CD8-positive, alpha-beta memory T cell (primary cell): Measurements from ENCODE around the gene PCSK4. TPM values are rescaled to one million over a fixed set of nuclear protein-coding genes. Genes with fewer than 3 reads are reported as not detected.

Experiments used
- polyA plus RNA-seq: library from polyadenylated mRNA; unstranded; fragments of 300-500 nt; fragmentation: Illumina TruSeq; gene quantifications from one replicate; pipeline ENCODE4 v1.2.3, GENCODE V29; 2021
- total RNA-seq, 2 experiments: library from RNA; stranded (reverse); gene quantifications; one replicate each; pipeline ENCODE4 v1.2.3, GENCODE V29; 2021

Gene PCSK4
- total and polyA plus RNA-seq, 3 experiments from 2014 or later: 1.0 to 1.3 (median 1.0) TPM

Other genes with a start within 250 kb of the PCSK4 start
- gene ATP5F1D, start 248.6 kb downstream of the PCSK4 start, total RNA-seq: 100 to 1,000 TPM; 179 to 180 TPM
- 271 TPM for gene ATP5F1D, start 248.6 kb downstream of the PCSK4 start, polyA plus RNA-seq
- gene MIDN, start 241.8 kb downstream of the PCSK4 start, total RNA-seq: 10 to 100 TPM; 39.8 to 45.3 TPM
- gene MIDN, start 241.8 kb downstream of the PCSK4 start, polyA plus RNA-seq: 14.6 TPM
- 100 to 1,000 TPM; 253 to 258 TPM for gene CIRBP, start 221.0 kb downstream of the PCSK4 start, total RNA-seq
- gene CIRBP, start 221.0 kb downstream of the PCSK4 start, polyA plus RNA-seq: 238 TPM
- gene FAM174C, start 214.8 kb downstream of the PCSK4 start, total RNA-seq: 100 to 1,000 TPM; 113 TPM
- gene FAM174C, start 214.8 kb downstream of the PCSK4 start, polyA plus RNA-seq: 100 TPM
- not detected for gene EFNA2, start 204.5 kb downstream of the PCSK4 start, total RNA-seq
- not detected for gene EFNA2, start 204.5 kb downstream of the PCSK4 start, polyA plus RNA-seq
- 100 to 1,000 TPM; 102 to 104 TPM for gene NDUFS7, start 106.4 kb downstream of the PCSK4 start, total RNA-seq
- 207 TPM for gene NDUFS7, start 106.4 kb downstream of the PCSK4 start, polyA plus RNA-seq
- gene GAMT, start 88.8 kb downstream of the PCSK4 start, total RNA-seq: 10 to 100 TPM; 29.0 to 29.5 TPM
- gene GAMT, start 88.8 kb downstream of the PCSK4 start, polyA plus RNA-seq: 20.4 TPM
- 100 to 1,000 TPM; 253 TPM for gene DAZAP1, start 82.8 kb downstream of the PCSK4 start, total RNA-seq
- 7.7 TPM for gene DAZAP1, start 82.8 kb downstream of the PCSK4 start, polyA plus RNA-seq
- gene RPS15, start 52.0 kb downstream of the PCSK4 start, total RNA-seq: 1,000 to 10,000 TPM; 1,485 to 1,540 TPM
- gene RPS15, start 52.0 kb downstream of the PCSK4 start, polyA plus RNA-seq: 2,756 TPM
- under 1 TPM; 0.09 to 0.11 TPM for gene APC2, start 40.2 kb downstream of the PCSK4 start, total RNA-seq
- not detected for gene APC2, start 40.2 kb downstream of the PCSK4 start, polyA plus RNA-seq
- gene C19orf25, start 11.1 kb downstream of the PCSK4 start, total RNA-seq: 10 to 100 TPM; 36.9 to 41.4 TPM
- 56.7 TPM for gene C19orf25, start 11.1 kb downstream of the PCSK4 start, polyA plus RNA-seq
- gene REEP6, start 831 bp upstream of the PCSK4 start, total RNA-seq: 1 to 10 TPM; 1.8 to 2.0 TPM
- 4.5 TPM for gene REEP6, start 831 bp upstream of the PCSK4 start, polyA plus RNA-seq
- 1 to 10 TPM; 2.3 to 2.7 TPM for gene ADAMTSL5, start 22.7 kb upstream of the PCSK4 start, total RNA-seq
- gene ADAMTSL5, start 22.7 kb upstream of the PCSK4 start, polyA plus RNA-seq: 1.0 TPM
- gene PLK5, start 33.7 kb upstream of the PCSK4 start, total RNA-seq: not detected
- gene PLK5, start 33.7 kb upstream of the PCSK4 start, polyA plus RNA-seq: not detected
- gene MEX3D, start 78.0 kb upstream of the PCSK4 start, total RNA-seq: 10 to 100 TPM; 10.8 TPM
- gene MEX3D, start 78.0 kb upstream of the PCSK4 start, polyA plus RNA-seq: not detected
- 100 to 1,000 TPM; 127 to 138 TPM for gene MBD3, start 102.5 kb upstream of the PCSK4 start, total RNA-seq
- gene MBD3, start 102.5 kb upstream of the PCSK4 start, polyA plus RNA-seq: 13.7 TPM
- 100 to 1,000 TPM; 239 to 266 TPM for gene UQCR11, start 115.1 kb upstream of the PCSK4 start, total RNA-seq
- gene UQCR11, start 115.1 kb upstream of the PCSK4 start, polyA plus RNA-seq: 613 TPM
- gene TCF3, start 162.3 kb upstream of the PCSK4 start, total RNA-seq: 10 to 100 TPM; 96.0 to 97.0 TPM
- 13.3 TPM for gene TCF3, start 162.3 kb upstream of the PCSK4 start, polyA plus RNA-seq